K562 treated with DMSO at 1 percent for 4 hours (cell line): ENCODE data around the gene IL17REL. TPM values are rescaled to one million over a fixed set of nuclear protein-coding genes. Genes with fewer than 3 reads are reported as not detected.

Source experiments
- total RNA-seq: library from RNA; unstranded; fragments of 300-600 nt; gene quantifications from 2 replicates; pipeline ENCODE4 v1.2.3, GENCODE V29; 2022; ENCODE audit not compliant: insufficient read depth

The IL17REL gene
- total RNA-seq: not detected in 2 replicates

GRCh38 chr22:50012211-50013181 lies at the start of gene IL17REL:
Gene IL17REL, minus strand, starts transcription at chr22:50012765. Its CDS starts 119 bp downstream, at chr22:50012646.

GRCh38 chr22:50058061-50058905 lies 45.7 kb upstream of the IL17REL start, which contains the start of gene TTLL8:
Gene TTLL8, minus strand, starts transcription at chr22:50058298.

GRCh38 chr22:49960159-49961004 lies 52.2 kb downstream of the IL17REL start, which contains the start of gene PIM3:
Gene PIM3, plus strand, starts transcription at chr22:49960772. Its CDS starts 176 bp downstream, at chr22:49960948.

Other genes starting within 250 kb of the IL17REL start
- 12.5 and 13.0 TPM in 2 replicates for gene BRD1, start 184.9 kb downstream of the IL17REL start, total RNA-seq
- 8.3 and 10.0 TPM in 2 replicates for gene ZBED4, start 158.9 kb downstream of the IL17REL start, total RNA-seq
- gene ALG12, start 94.3 kb downstream of the IL17REL start, total RNA-seq: 9.7 and 13.0 TPM in 2 replicates
- gene CRELD2, start 94.1 kb downstream of the IL17REL start, total RNA-seq: 21.8 and 30.0 TPM in 2 replicates
- gene PIM3, start 52.0 kb downstream of the IL17REL start, total RNA-seq: 84.8 and 88.5 TPM in 2 replicates
- not detected in 2 replicates for gene TTLL8, start 45.5 kb upstream of the IL17REL start, total RNA-seq
- gene MLC1, start 72.7 kb upstream of the IL17REL start, total RNA-seq: 1.5 and 5.6 TPM in 2 replicates
- 0.66 and 0.81 TPM in 2 replicates for gene MOV10L1, start 77.2 kb upstream of the IL17REL start, total RNA-seq
- 24.4 and 28.0 TPM in 2 replicates for gene PANX2, start 158.0 kb upstream of the IL17REL start, total RNA-seq
- 54.3 and 67.9 TPM in 2 replicates for gene TRABD, start 173.1 kb upstream of the IL17REL start, total RNA-seq
- 19.9 and 32.2 TPM in 2 replicates for gene SELENOO, start 188.2 kb upstream of the IL17REL start, total RNA-seq
- gene TUBGCP6, start 232.3 kb upstream of the IL17REL start, total RNA-seq: 11.9 and 16.1 TPM in 2 replicates
- gene HDAC10, start 238.5 kb upstream of the IL17REL start, total RNA-seq: 25.1 and 29.2 TPM in 2 replicates
- gene MAPK12, start 248.9 kb upstream of the IL17REL start, total RNA-seq: 24.5 and 32.8 TPM in 2 replicates